Chondrocyte (in vitro differentiated cells): Measurements from ENCODE around the gene B3GAT2. TPM values are rescaled to one million over a fixed set of nuclear protein-coding genes. Genes with fewer than 3 reads are reported as not detected.

Experiments used
- DNase-seq: peaks from one replicate; pipeline ENCODE4 v3.0.0; 2021; ENCODE audit warnings: mixed read lengths, low spot score
- H3K27ac Mint-ChIP-seq: one replicate; pipeline ENCODE4 v1.8.0; 2021; ENCODE audit warnings: mild to moderate bottlenecking, moderate library complexity, mixed read lengths; ENCODE audit not compliant: unreplicated experiment
- H3K27me3 Mint-ChIP-seq: 2 replicates; pipeline ENCODE4 v1.8.0; 2021; ENCODE audit warnings: low read depth, mixed read lengths
- H3K36me3 Mint-ChIP-seq: 2 replicates; pipeline ENCODE4 v1.8.0; 2021; ENCODE audit warnings: low read depth, mixed read lengths
- H3K4me1 Mint-ChIP-seq: 2 replicates; pipeline ENCODE4 v1.8.0; 2021; ENCODE audit warnings: low read depth, mild to moderate bottlenecking, mixed read lengths
- H3K4me3 Mint-ChIP-seq: one replicate; pipeline ENCODE4 v1.8.0; 2021; ENCODE audit warnings: mild to moderate bottlenecking, moderate library complexity, mixed read lengths; ENCODE audit not compliant: unreplicated experiment
- H3K9me3 Mint-ChIP-seq: 2 replicates; pipeline ENCODE4 v1.8.0; 2021; ENCODE audit warnings: low read depth, mixed read lengths
- total RNA-seq: library from RNA; stranded (reverse); gene quantifications from 3 replicates; pipeline ENCODE4 v1.2.1, GENCODE V29; 2021
- TF ChIP-seq, protein P1 (sequence below): fragments of 200-600 bp; sonication (generic); IDR thresholded peaks from 2 replicates; pipeline ENCODE4 v1.5.0; 2021; ENCODE audit warnings: antibody characterized with exemption, mild to moderate bottlenecking, moderate library complexity

The B3GAT2 gene
- total RNA-seq, 1 donor from 2014 or later = 0.02 TPM

DNA sequence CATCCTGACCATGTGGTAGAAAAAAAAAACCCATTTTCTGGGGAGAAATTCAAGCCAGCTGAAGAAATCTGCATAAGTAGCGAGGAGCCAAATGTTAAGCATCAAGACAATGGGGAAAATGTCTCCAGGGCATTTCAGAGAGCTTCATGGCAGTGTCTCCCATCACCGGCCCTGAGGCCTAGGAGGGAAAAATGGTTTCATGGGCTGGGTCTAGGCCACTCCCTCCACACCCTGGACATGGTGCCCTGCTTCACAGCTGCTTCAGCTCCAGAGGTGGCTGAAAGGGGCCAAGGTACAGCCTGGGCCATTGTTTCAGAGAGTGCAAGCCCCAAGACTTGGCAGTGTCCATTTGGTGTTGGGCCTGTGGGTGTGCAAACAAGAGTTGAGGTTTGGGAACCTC is 34.4 kb upstream of the B3GAT2 start:
- TF ChIP-seq, protein P1, sequence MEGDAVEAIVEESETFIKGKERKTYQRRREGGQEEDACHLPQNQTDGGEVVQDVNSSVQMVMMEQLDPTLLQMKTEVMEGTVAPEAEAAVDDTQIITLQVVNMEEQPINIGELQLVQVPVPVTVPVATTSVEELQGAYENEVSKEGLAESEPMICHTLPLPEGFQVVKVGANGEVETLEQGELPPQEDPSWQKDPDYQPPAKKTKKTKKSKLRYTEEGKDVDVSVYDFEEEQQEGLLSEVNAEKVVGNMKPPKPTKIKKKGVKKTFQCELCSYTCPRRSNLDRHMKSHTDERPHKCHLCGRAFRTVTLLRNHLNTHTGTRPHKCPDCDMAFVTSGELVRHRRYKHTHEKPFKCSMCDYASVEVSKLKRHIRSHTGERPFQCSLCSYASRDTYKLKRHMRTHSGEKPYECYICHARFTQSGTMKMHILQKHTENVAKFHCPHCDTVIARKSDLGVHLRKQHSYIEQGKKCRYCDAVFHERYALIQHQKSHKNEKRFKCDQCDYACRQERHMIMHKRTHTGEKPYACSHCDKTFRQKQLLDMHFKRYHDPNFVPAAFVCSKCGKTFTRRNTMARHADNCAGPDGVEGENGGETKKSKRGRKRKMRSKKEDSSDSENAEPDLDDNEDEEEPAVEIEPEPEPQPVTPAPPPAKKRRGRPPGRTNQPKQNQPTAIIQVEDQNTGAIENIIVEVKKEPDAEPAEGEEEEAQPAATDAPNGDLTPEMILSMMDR = no peak
- H3K27me3 Mint-ChIP-seq = peaks cover 20% of the 10 kb centered on the region
- H3K27ac Mint-ChIP-seq = no peak overlapping the region
- no peak overlapping the region for H3K4me3 Mint-ChIP-seq
- no peak for DNase-seq
- H3K36me3 Mint-ChIP-seq = no peaks in the 10 kb centered on the region
- H3K4me1 Mint-ChIP-seq = no peaks in the 10 kb centered on the region
- H3K9me3 Mint-ChIP-seq = no peaks in the 10 kb centered on the region

DNA sequence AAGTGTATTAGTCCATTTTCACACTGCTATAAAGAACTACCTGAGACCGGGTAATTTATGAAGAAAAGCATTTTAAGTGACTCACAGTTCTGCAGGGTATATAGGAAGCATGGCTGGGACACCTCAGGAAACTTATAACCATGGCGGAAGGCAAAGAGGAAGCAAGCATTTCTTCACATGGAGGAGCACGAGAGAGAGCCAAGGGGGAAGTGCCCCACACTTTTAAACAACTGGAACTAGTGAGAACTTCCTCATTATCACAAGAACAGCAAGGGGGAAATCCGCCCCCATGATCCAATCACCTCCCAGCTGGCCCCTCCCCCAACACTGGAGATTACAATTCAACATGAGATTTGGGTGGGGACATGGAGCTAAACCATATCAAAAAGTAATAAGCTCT is 28.3 kb upstream of the B3GAT2 start:
- H3K9me3 Mint-ChIP-seq = no peaks in the 10 kb centered on the region
- no peak overlapping the region for H3K4me3 Mint-ChIP-seq
- DNase-seq = no peak
- H3K4me1 Mint-ChIP-seq = no peaks in the 10 kb centered on the region
- TF ChIP-seq, protein P1 = no peak
- H3K27me3 Mint-ChIP-seq = peaks cover 7% of the 10 kb centered on the region
- H3K36me3 Mint-ChIP-seq = no peaks in the 10 kb centered on the region
- no peak overlapping the region for H3K27ac Mint-ChIP-seq

DNA sequence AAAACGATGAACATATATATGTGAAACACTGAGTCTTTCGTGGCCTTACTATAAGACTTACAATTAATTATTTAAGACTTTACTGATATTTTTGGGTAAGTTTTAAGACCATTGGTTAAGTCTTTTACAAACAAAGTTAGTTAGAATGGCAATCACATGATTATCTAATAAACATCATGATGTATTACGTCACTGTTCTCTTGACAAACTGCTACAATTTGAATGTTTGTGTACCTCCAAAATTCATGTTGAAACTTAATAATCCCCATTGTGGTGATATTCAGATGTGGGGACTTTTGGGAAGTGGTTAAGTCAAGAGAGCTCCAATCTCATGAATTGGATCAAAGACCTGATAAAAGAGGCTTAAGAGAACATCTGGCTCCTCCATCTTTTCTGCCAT is 25.9 kb upstream of the B3GAT2 start:
- no peaks in the 10 kb centered on the region for H3K4me1 Mint-ChIP-seq
- peaks cover 12% of the 10 kb centered on the region for H3K27me3 Mint-ChIP-seq
- DNase-seq = no peak
- no peak overlapping the region for H3K27ac Mint-ChIP-seq
- TF ChIP-seq, protein P1 = no peak
- H3K36me3 Mint-ChIP-seq = no peaks in the 10 kb centered on the region
- H3K4me3 Mint-ChIP-seq = no peak overlapping the region
- H3K9me3 Mint-ChIP-seq = peaks cover 3% of the 10 kb centered on the region

DNA sequence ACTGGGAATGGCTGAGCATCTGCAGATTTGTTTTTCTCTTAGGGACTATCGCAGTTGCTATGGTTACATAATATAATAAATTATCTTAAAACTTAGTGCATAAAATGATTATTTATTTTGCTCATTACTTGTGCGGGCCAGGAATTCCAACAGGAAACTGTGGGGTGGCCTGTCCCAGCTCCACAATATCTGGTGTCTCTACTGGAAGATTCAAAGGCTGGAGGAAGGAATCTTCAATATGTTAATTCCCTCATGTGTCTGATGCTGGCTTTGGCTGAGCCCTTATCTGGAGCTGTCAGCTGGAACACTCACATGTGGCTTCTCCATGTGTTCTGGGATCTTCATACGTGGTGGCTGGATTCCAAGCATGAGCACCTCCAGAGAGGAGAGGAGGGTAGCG is 23.9 kb upstream of the B3GAT2 start:
- Mint-ChIP-seq H3K27me3 (peaks cover 29% of the 10 kb centered on the region), H3K27ac (no peak overlapping the region), H3K9me3 (peaks cover 3% of the 10 kb centered on the region), H3K4me1 (no peaks in the 10 kb centered on the region), H3K4me3 (no peak overlapping the region), H3K36me3 (no peaks in the 10 kb centered on the region)
- TF ChIP-seq, protein P1 = no peak
- DNase-seq = no peak

DNA sequence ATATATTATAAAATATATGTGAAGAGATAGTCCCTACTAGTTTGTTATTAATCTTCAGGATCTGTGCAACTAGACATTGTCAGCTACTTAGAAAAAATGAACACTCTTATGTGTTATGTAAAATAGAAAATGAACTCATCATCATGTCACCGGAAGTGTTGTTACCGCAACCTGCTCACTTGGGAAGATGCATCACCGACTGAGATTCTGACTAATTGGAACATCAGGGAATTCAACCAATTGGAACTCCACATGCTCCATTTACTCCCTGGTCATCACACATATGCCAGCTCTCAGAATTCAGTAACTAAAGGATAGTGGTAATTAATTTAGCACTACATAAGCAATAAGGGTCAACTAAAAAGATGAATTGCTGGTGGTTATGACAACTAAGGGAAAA is 16.7 kb upstream of the B3GAT2 start:
- Mint-ChIP-seq H3K4me1 (no peaks in the 10 kb centered on the region), H3K27me3 (peaks cover 35% of the 10 kb centered on the region), H3K4me3 (no peak overlapping the region), H3K9me3 (peaks cover 5% of the 10 kb centered on the region), H3K27ac (no peak overlapping the region), H3K36me3 (peaks cover 2% of the 10 kb centered on the region)
- TF ChIP-seq, protein P1 = no peak
- DNase-seq = no peak
